ENCODE results near the gene CTNNAL1. TPM values are rescaled to one million over a fixed set of nuclear protein-coding genes. Genes with fewer than 3 reads are reported as not detected.
"Not testable (repeated sequence)": the region's sequence is repeated elsewhere in the genome, so short reads cannot be mapped to it uniquely, and the experiment has no call there.

The CTNNAL1 gene
- total RNA-seq, 2 donors from 2014 or later, result 17.9 to 22.1 TPM

DNA sequence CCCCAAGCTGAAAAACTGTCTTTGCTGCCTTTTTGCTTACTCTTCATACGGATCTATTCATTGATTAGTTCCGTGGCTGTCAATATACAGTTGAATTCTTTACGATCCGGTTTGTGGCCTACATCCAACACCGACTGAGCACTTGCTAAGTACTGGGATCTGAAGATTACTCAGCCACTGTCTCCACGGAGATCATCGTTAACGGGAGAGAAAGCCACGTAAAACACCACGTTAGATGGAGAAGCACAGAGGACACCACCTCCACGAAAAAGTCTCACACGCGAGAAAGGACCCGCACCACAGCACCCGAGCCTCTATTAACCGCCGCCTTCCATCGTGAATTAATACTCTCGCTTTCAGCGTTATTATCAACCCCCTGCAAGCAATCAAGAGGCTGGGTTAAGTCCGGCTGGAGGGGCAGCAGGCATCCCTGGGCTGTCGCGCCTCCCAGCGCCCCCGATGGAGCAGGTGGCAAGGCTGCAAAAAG is 80.0 kb downstream of the CTNNAL1 start:
- peak overlapping the region; percentile 38 for H3K27ac Mint-ChIP-seq
- ATAC-seq (replicated peaks in 1 of 2), result peak in 1 of 2 donors; percentile 1
- peak in 1 of 2 donors; percentile 1 for DNase-seq

GRCh38 chr9:108928386-108928785 is 84.9 kb downstream of the CTNNAL1 start:
- Mint-ChIP-seq H3K4me1 (ENCODE audit: low read depth) (peaks cover 23% of the 10 kb centered on the region), H3K27ac (no peak overlapping the region), H3K4me3 (no peak overlapping the region), H3K9me3 (no peaks in the 10 kb centered on the region), H3K36me3 (ENCODE audit: insufficient read depth in 2 of 2) (peaks cover 2 to 14% of the 10 kb centered on the region in 2 donors), H3K27me3 (ENCODE audit: low read depth) (no peaks in the 10 kb centered on the region)
- no peak for ATAC-seq (replicated peaks in 1 of 2)
- no peak for DNase-seq

More for the DNA sequence above, 80.0 kb downstream of the CTNNAL1 start:
- peaks cover 2 to 11% of the 10 kb centered on the region in 2 donors for H3K36me3 Mint-ChIP-seq (ENCODE audit: insufficient read depth in 2 of 2)
- H3K9me3 Mint-ChIP-seq, result no peaks in the 10 kb centered on the region
- H3K4me3 Mint-ChIP-seq, result peak overlapping the region; percentile 73 to 98
- no peaks in the 10 kb centered on the region for H3K27me3 Mint-ChIP-seq (ENCODE audit: low read depth)
- peaks cover 30% of the 10 kb centered on the region for H3K4me1 Mint-ChIP-seq (ENCODE audit: low read depth)

- H3K36me3 Mint-ChIP-seq (ENCODE audit: insufficient read depth in 2 of 2), result peaks cover 4 to 10% of the 10 kb centered on the region in 2 donors
Observed at GRCh38 chr9:108924466-108924865, 88.8 kb downstream of the CTNNAL1 start.

GRCh38 chr9:108921200-108921599 is 92.1 kb downstream of the CTNNAL1 start:
- H3K36me3 Mint-ChIP-seq (ENCODE audit: insufficient read depth in 2 of 2), result peaks cover 4 to 11% of the 10 kb centered on the region in 2 donors
- no peaks in the 10 kb centered on the region for H3K9me3 Mint-ChIP-seq
- no peak overlapping the region for H3K27ac Mint-ChIP-seq

More at GRCh38 chr9:108924466-108924865, 88.8 kb downstream of the CTNNAL1 start:
- Mint-ChIP-seq H3K27me3 (ENCODE audit: low read depth) (no peaks in the 10 kb centered on the region), H3K4me3 (no peak overlapping the region), H3K4me1 (ENCODE audit: low read depth) (no peaks in the 10 kb centered on the region), H3K9me3 (no peaks in the 10 kb centered on the region), H3K27ac (no peak overlapping the region)
- no peak for DNase-seq
- no peak for ATAC-seq (replicated peaks in 1 of 2)

GRCh38 chr9:108920401-108920800 is 92.9 kb downstream of the CTNNAL1 start:
- H3K4me3 Mint-ChIP-seq; DNase-seq; ATAC-seq (replicated peaks in 1 of 2); H3K27me3 Mint-ChIP-seq (ENCODE audit: low read depth); H3K9me3 Mint-ChIP-seq; H3K27ac Mint-ChIP-seq; H3K4me1 Mint-ChIP-seq (ENCODE audit: low read depth): not testable (repeated sequence)
- H3K36me3 Mint-ChIP-seq (ENCODE audit: insufficient read depth in 2 of 2), result peaks cover 4 to 14% of the 10 kb centered on the region in 2 donors

More at GRCh38 chr9:108921200-108921599, 92.1 kb downstream of the CTNNAL1 start:
- no peak for DNase-seq
- peak in 1 of 2 donors; percentile 50 for ATAC-seq (replicated peaks in 1 of 2)
- no peaks in the 10 kb centered on the region for H3K27me3 Mint-ChIP-seq (ENCODE audit: low read depth)
- H3K4me1 Mint-ChIP-seq (ENCODE audit: low read depth), result no peaks in the 10 kb centered on the region
- H3K4me3 Mint-ChIP-seq, result no peak overlapping the region

DNA sequence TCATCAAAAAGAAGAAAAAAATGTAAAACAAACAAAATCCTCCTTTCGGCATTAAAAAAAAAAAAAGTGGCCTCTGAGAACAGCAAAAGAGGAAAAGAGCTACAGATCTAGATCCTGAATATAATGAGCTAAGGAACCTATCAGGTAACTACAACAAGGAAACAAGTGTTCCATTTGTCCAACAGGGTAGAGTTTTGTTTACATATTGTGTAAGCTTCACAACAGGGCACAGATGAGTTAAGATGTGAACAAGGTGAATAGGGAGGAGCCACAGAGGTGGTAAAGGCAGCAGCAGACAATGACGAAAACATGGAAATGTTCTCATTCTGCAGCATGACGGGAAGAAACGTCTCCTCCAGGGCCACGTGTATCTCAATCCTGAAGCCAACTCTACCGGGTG is 93.8 kb downstream of the CTNNAL1 start:
- H3K4me1 Mint-ChIP-seq (ENCODE audit: low read depth), result no peaks in the 10 kb centered on the region
- ATAC-seq (replicated peaks in 1 of 2), result no peak
- H3K4me3 Mint-ChIP-seq, result no peak overlapping the region
- no peaks in the 10 kb centered on the region for H3K27me3 Mint-ChIP-seq (ENCODE audit: low read depth)
- H3K9me3 Mint-ChIP-seq, result no peaks in the 10 kb centered on the region
- H3K36me3 Mint-ChIP-seq (ENCODE audit: insufficient read depth in 2 of 2), result peaks cover 4 to 12% of the 10 kb centered on the region in 2 donors
- H3K27ac Mint-ChIP-seq, result no peak overlapping the region
- no peak for DNase-seq

DNA sequence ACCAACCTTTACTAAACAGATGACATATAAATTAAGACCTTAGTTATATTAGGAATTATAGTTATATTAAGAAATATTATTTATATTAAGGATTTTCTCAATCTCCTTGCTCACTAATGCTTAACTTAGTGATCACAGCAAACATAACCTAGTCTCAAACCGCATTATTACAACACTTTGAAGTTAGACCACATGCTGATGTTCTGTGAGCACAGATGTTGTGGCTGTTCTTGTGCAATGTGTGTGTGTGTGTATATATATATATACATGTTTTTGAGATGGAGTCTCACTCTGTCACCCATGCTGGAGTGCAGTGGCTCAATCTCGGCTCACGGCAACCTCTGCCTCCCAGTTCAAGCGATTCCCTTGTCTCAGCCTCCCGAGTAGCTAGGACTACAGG is 99.9 kb downstream of the CTNNAL1 start:
- H3K4me3 Mint-ChIP-seq, result no peak overlapping the region
- H3K27ac Mint-ChIP-seq, result no peak overlapping the region
- DNase-seq (no peak), ATAC-seq (replicated peaks in 1 of 2) (no peak)
- no peaks in the 10 kb centered on the region for H3K4me1 Mint-ChIP-seq (ENCODE audit: low read depth)
- peaks cover 0 to 22% of the 10 kb centered on the region in 2 donors for H3K36me3 Mint-ChIP-seq (ENCODE audit: insufficient read depth in 2 of 2)
- H3K27me3 Mint-ChIP-seq (ENCODE audit: low read depth), result no peaks in the 10 kb centered on the region
- H3K9me3 Mint-ChIP-seq, result no peaks in the 10 kb centered on the region

GRCh38 chr9:108911820-108912219 is 101.5 kb downstream of the CTNNAL1 start:
- H3K36me3 Mint-ChIP-seq (ENCODE audit: insufficient read depth in 2 of 2), result peaks cover 2 to 27% of the 10 kb centered on the region in 2 donors
- peak overlapping the region; percentile 55 for H3K27ac Mint-ChIP-seq
- H3K4me1 Mint-ChIP-seq (ENCODE audit: low read depth), result no peaks in the 10 kb centered on the region
- no peak for DNase-seq
- H3K4me3 Mint-ChIP-seq, result no peak overlapping the region
- H3K27me3 Mint-ChIP-seq (ENCODE audit: low read depth), result no peaks in the 10 kb centered on the region
- H3K9me3 Mint-ChIP-seq, result no peaks in the 10 kb centered on the region
- ATAC-seq (replicated peaks in 1 of 2), result no peak

DNA sequence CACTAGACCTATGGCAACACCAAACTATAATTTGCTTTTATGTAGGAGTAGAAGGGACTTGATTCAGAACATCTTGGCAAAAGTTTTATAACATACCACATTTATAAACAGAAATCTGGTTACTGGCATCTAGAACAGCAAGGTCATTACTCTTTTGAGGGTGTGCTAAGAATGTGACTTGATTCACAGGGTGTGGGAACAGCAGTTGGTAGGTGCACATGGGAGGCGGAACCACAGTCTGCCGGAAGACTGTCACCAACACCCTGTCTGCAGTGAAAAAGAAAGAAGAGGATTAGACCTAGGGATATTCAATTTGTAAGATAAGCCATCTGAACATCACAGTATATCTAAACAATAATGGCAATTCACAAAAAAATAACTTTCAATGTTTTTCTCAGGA is 102.4 kb downstream of the CTNNAL1 start:
- Mint-ChIP-seq H3K4me1 (ENCODE audit: low read depth) (no peaks in the 10 kb centered on the region), H3K27me3 (ENCODE audit: low read depth) (no peaks in the 10 kb centered on the region), H3K9me3 (no peaks in the 10 kb centered on the region), H3K4me3 (no peak overlapping the region), H3K36me3 (ENCODE audit: insufficient read depth in 2 of 2) (peaks cover 4 to 27% of the 10 kb centered on the region in 2 donors), H3K27ac (peak overlapping the region; percentile 9)
- no peak for ATAC-seq (replicated peaks in 1 of 2)
- DNase-seq, result no peak

DNA sequence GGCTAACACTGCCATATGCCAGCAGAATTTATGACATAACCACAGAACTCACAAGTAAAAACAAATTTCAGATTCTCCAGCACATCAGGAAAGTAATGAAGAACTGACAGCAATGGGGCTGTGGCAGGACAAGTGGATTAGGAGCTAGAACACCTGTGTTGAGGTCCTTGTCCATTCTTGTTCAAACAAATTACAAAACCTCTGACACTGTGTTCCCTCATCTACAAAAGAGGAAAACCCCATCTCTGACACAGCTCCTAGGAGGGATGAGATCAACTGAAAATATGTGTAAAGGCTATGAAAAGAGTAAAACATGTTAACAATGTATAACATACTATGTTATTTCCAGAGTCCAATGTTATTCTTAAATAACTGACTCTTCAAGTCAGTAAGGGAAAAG is 102.9 kb downstream of the CTNNAL1 start:
- no peaks in the 10 kb centered on the region for H3K27me3 Mint-ChIP-seq (ENCODE audit: low read depth)
- DNase-seq (no peak), ATAC-seq (replicated peaks in 1 of 2) (no peak)
- H3K4me1 Mint-ChIP-seq (ENCODE audit: low read depth), result no peaks in the 10 kb centered on the region
- H3K4me3 Mint-ChIP-seq, result no peak overlapping the region
- H3K36me3 Mint-ChIP-seq (ENCODE audit: insufficient read depth in 2 of 2), result peaks cover 4 to 25% of the 10 kb centered on the region in 2 donors
- H3K9me3 Mint-ChIP-seq, result no peaks in the 10 kb centered on the region
- H3K27ac Mint-ChIP-seq, result peak overlapping the region; percentile 43

DNA sequence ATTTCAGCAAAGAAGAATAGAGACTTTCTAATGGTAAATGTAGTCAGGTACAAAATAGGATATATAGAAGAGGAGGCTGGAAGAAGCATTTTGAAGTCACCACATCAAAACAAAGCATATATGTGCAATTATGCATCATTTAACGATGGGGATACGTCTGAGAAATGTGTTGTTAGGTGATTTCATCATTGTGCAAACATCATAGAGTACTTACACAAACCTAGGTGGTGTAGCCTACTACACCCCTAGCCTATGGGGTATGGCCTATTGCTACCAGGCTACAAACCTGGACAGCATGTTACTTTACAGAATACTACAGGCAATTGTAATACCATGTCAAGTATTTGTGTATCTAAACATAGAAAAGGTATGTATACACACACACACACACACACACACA is 107.8 kb downstream of the CTNNAL1 start:
- H3K9me3 Mint-ChIP-seq, result no peaks in the 10 kb centered on the region
- ATAC-seq (replicated peaks in 1 of 2), result no peak
- H3K27ac Mint-ChIP-seq, result peak overlapping the region; percentile 33
- no peaks in the 10 kb centered on the region for H3K27me3 Mint-ChIP-seq (ENCODE audit: low read depth)
- DNase-seq, result no peak
- H3K36me3 Mint-ChIP-seq (ENCODE audit: insufficient read depth in 2 of 2), result peaks cover 12 to 14% of the 10 kb centered on the region in 2 donors
- H3K4me1 Mint-ChIP-seq (ENCODE audit: low read depth), result no peaks in the 10 kb centered on the region
- H3K4me3 Mint-ChIP-seq, result no peak overlapping the region

GRCh38 chr9:108904161-108904560 is 109.1 kb downstream of the CTNNAL1 start:
- Mint-ChIP-seq H3K27ac (no peak overlapping the region), H3K27me3 (ENCODE audit: low read depth) (no peaks in the 10 kb centered on the region), H3K9me3 (no peaks in the 10 kb centered on the region), H3K4me1 (ENCODE audit: low read depth) (no peaks in the 10 kb centered on the region), H3K4me3 (no peak overlapping the region), H3K36me3 (ENCODE audit: insufficient read depth in 2 of 2) (peaks cover 11 to 15% of the 10 kb centered on the region in 2 donors)
- ATAC-seq (replicated peaks in 1 of 2) (no peak), DNase-seq (no peak)

DNA sequence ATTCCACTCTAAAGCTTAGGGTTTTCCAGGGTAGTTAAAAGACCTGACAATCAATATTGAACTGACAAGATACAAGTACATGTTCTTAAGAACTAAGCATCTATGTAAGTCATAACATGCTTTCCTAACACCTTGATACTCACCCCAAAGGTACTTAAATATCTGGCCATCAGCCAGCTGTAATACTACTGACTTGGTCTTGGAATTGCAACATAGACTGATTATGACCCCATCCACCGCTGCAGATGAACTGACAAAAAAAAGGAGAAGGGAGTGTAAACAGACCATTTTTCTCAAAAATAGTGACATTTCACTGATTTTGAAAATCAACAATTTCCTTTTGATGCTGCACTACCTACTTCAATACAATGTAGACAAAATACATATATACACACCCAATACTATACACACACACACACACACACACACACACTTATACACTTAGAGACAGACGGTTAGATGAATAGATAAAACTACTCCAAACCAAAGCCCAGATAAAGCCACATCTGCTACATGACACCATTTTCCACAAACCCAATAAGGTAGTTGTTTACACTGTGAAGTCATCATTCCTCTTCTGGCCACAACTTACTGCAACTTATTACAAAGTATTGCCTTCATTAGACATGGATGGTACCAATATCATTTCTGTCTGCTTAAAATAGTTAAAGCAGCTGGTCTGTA is 109.7 kb downstream of the CTNNAL1 start:
- ATAC-seq (replicated peaks in 1 of 2), result no peak
- no peak for DNase-seq
- Mint-ChIP-seq H3K4me3 (no peak overlapping the region), H3K4me1 (ENCODE audit: low read depth) (no peaks in the 10 kb centered on the region), H3K27ac (no peak overlapping the region), H3K36me3 (ENCODE audit: insufficient read depth in 2 of 2) (peaks cover 8 to 15% of the 10 kb centered on the region in 2 donors), H3K27me3 (ENCODE audit: low read depth) (no peaks in the 10 kb centered on the region), H3K9me3 (no peaks in the 10 kb centered on the region)

GRCh38 chr9:108900176-108900575 is 113.1 kb downstream of the CTNNAL1 start:
- Mint-ChIP-seq H3K27me3 (ENCODE audit: low read depth) (no peaks in the 10 kb centered on the region), H3K4me3 (no peak overlapping the region), H3K4me1 (ENCODE audit: low read depth) (no peaks in the 10 kb centered on the region), H3K9me3 (no peaks in the 10 kb centered on the region), H3K36me3 (ENCODE audit: insufficient read depth in 2 of 2) (peaks cover 11 to 13% of the 10 kb centered on the region in 2 donors), H3K27ac (no peak overlapping the region)
- no peak for DNase-seq
- no peak for ATAC-seq (replicated peaks in 1 of 2)

All from activated T-cell treated with anti-CD3 and anti-CD28 coated beads, Interleukin-2, amount 50 U/mL, for 72 hours (primary cell).